H1 (cell line): Measurements from ENCODE around the gene AHNAK2. TPM values are rescaled to one million over a fixed set of nuclear protein-coding genes. Genes with fewer than 3 reads are reported as not detected.
"Not testable (repeated sequence)": the region's sequence is repeated elsewhere in the genome, so short reads cannot be mapped to it uniquely, and the experiment has no call there.

ENCODE experiments used
- CTCF ChIA-PET: fragments of 300-600 bp; sonication (Branson Sonifier 250); formaldehyde crosslinking; loops from one replicate; lab custom pipeline; 2021; ENCODE audit not compliant: partially characterized antibody; lab: Charles Lee
- POLR2A ChIA-PET: fragments of 300-600 bp; sonication (Branson Sonifier 250); formaldehyde crosslinking; loops from one replicate; lab custom pipeline; 2021; ENCODE audit warnings: inconsistent platforms; ENCODE audit not compliant: partially characterized antibody; lab: Charles Lee
- DNase-seq, 2 experiments: peaks; one replicate each; pipeline versions ENCODE4 v3.0.0 to v3.0.0-alpha.2; 2010 to 2022; ENCODE audit warnings: low spot score in 2 of 2, low read depth in 1 of 2, mixed read lengths in 1 of 2
- FAIRE-seq: peaks from 2 replicates; lab custom pipeline; 2011; peaks lifted over from hg19 to GRCh38; lab: Jason Lieb, UNC
- H2AFZ ChIP-seq: 2 replicates; pipeline ENCODE4 v1.8.1; 2012; ENCODE audit warnings: low read length, inconsistent platforms
- H2AK5ac ChIP-seq: 2 replicates; pipeline ENCODE4 v1.6.1; 2013; ENCODE audit warnings: low read depth, low read length
- H2BK120ac ChIP-seq: replicated peaks from 2 replicates; pipeline ENCODE3; 2013; ENCODE audit warnings: low read depth, low read length, inconsistent platforms
- H2BK12ac ChIP-seq: 2 replicates; pipeline ENCODE4 v1.6.1; 2013; ENCODE audit warnings: low read depth, low read length
- H2BK15ac ChIP-seq: 2 replicates; pipeline ENCODE4 v1.6.1; 2013; ENCODE audit warnings: low read length
- H2BK20ac ChIP-seq: 2 replicates; pipeline ENCODE4 v1.6.1; 2013; ENCODE audit warnings: low read length
- H2BK5ac ChIP-seq: 2 replicates; pipeline ENCODE4 v1.6.1; 2013; ENCODE audit warnings: low read depth, low read length
- H3K14ac ChIP-seq: 2 replicates; pipeline ENCODE4 v1.6.1; 2013; ENCODE audit warnings: inconsistent platforms; ENCODE audit not compliant: insufficient read length
- H3K18ac ChIP-seq: 2 replicates; pipeline ENCODE4 v1.6.1; 2013; ENCODE audit warnings: low read length; ENCODE audit errors: extremely low read depth
- H3K23ac ChIP-seq: 2 replicates; pipeline ENCODE4 v1.6.1; 2013; ENCODE audit warnings: inconsistent platforms; ENCODE audit not compliant: insufficient read length
- H3K23me2 ChIP-seq: 2 replicates; pipeline ENCODE4 v1.6.1; 2013; ENCODE audit warnings: low read depth, low read length
- H3K27ac ChIP-seq: 2 replicates; pipeline ENCODE4 v1.6.1; 2011; ENCODE audit warnings: low read depth, low read length, inconsistent platforms
- H3K27me3 ChIP-seq, 4 experiments: replicated peaks in 1 of 4; 1 replicate in 1 of 4; 2 replicates in 3 of 4; pipeline versions ENCODE4 v1.6.1 to v1.8.1; 2011 to 2013; ENCODE audit warnings: low read length in 3 of 4, mild to moderate bottlenecking in 3 of 4, inconsistent platforms in 2 of 4, mixed read lengths in 2 of 4, moderate library complexity in 1 of 4; ENCODE audit not compliant: control insufficient read depth in 3 of 4, insufficient read depth in 3 of 4; ENCODE audit errors: extremely low read depth in 1 of 4
- H3K36me3 ChIP-seq, 4 experiments: 2 replicates each; pipeline versions ENCODE4 v1.6.1 to v1.8.1; 2011 to 2013; ENCODE audit warnings: mild to moderate bottlenecking in 4 of 4, low read length in 3 of 4, moderate library complexity in 2 of 4, control low read depth in 1 of 4, inconsistent platforms in 1 of 4; ENCODE audit not compliant: insufficient read depth in 4 of 4, control insufficient read depth in 2 of 4
- H3K4ac ChIP-seq: replicated peaks from 2 replicates; pipeline ENCODE3; 2013; ENCODE audit warnings: low read length, low read depth, mixed read lengths, inconsistent platforms; ENCODE audit not compliant: insufficient read length
- H3K4me1 ChIP-seq, 4 experiments: replicated peaks in 1 of 4; 1 replicate in 1 of 4; 2 replicates in 3 of 4; pipeline versions ENCODE4 v1.6.1 to v1.8.1; 2011 to 2013; ENCODE audit warnings: low read length in 3 of 4, inconsistent platforms in 2 of 4, mixed read lengths in 1 of 4; ENCODE audit not compliant: insufficient read depth in 4 of 4, control insufficient read depth in 3 of 4
- H3K4me2 ChIP-seq, 2 experiments: 2 replicates each; pipeline versions ENCODE4 v1.6.1 to v1.8.1; 2011 to 2013; ENCODE audit warnings: low read depth in 2 of 2, low read length in 2 of 2, control low read depth in 1 of 2, inconsistent platforms in 1 of 2, mild to moderate bottlenecking in 1 of 2; ENCODE audit not compliant: insufficient read depth in 1 of 2
- H3K4me3 ChIP-seq, 4 experiments: fragments of 200-600, 300-600 bp in 1 of 4; sonication (generic), shearing (Covaris generic), sonication (Bioruptor Twin) in 1 of 4; 2 replicates each; pipeline versions ENCODE4 v1.5.1 to v1.8.1; 2011 to 2016; ENCODE audit warnings: low read length in 4 of 4, low read depth in 3 of 4, control low read depth in 2 of 4, inconsistent platforms in 2 of 4, mild to moderate bottlenecking in 2 of 4, mixed read lengths in 1 of 4, moderate library complexity in 1 of 4; ENCODE audit not compliant: insufficient read depth in 2 of 4; ENCODE audit errors: extremely low read depth in 1 of 4
- H3K56ac ChIP-seq: replicated peaks from 2 replicates; pipeline ENCODE3; 2013; ENCODE audit warnings: low read depth, mild to moderate bottlenecking, mixed read lengths, low read length, inconsistent platforms; ENCODE audit not compliant: insufficient read length
- H3K79me1 ChIP-seq: 2 replicates; pipeline ENCODE4 v1.6.1; 2013; ENCODE audit warnings: low read depth, low read length, control low read depth
- H3K79me2 ChIP-seq, 2 experiments: 2 replicates each; pipeline versions ENCODE4 v1.6.1 to v1.8.1; 2012 to 2013; ENCODE audit warnings: low read length in 2 of 2, mild to moderate bottlenecking in 2 of 2, inconsistent platforms in 1 of 2; ENCODE audit not compliant: insufficient read depth in 2 of 2, control insufficient read depth in 1 of 2
- H3K9ac ChIP-seq, 4 experiments: replicated peaks in 1 of 4; 1 replicate in 1 of 4; 2 replicates in 3 of 4; pipeline versions ENCODE4 v1.6.1 to v1.8.1; 2011 to 2013; ENCODE audit warnings: low read depth in 3 of 4, low read length in 3 of 4, control low read depth in 2 of 4, mild to moderate bottlenecking in 2 of 4, moderate library complexity in 2 of 4, inconsistent platforms in 1 of 4; ENCODE audit errors: extremely low read depth in 1 of 4
- H3K9me3 ChIP-seq, 2 experiments: 2 replicates each; pipeline versions ENCODE4 v1.6.1 to v1.8.1; 2012 to 2013; ENCODE audit warnings: mild to moderate bottlenecking in 2 of 2, moderate library complexity in 2 of 2, control low read depth in 1 of 2, inconsistent platforms in 1 of 2, low read depth in 1 of 2, low read length in 1 of 2, mixed read lengths in 1 of 2; ENCODE audit not compliant: insufficient read depth in 2 of 2
- H4K20me1 ChIP-seq, 2 experiments: replicated peaks in 1 of 2; 2 replicates each; pipeline versions ENCODE3 to v1.8.1; 2011 to 2013; ENCODE audit warnings: inconsistent platforms in 2 of 2, low read length in 2 of 2, mild to moderate bottlenecking in 1 of 2; ENCODE audit not compliant: insufficient read depth in 2 of 2, control insufficient read depth in 1 of 2
- H4K5ac ChIP-seq: 2 replicates; pipeline ENCODE4 v1.6.1; 2013; ENCODE audit warnings: low read length, low read depth, mixed read lengths, inconsistent platforms; ENCODE audit not compliant: insufficient read length
- H4K8ac ChIP-seq: 2 replicates; pipeline ENCODE4 v1.8.0; 2013; ENCODE audit warnings: mild to moderate bottlenecking, moderate library complexity, low read length, inconsistent platforms; ENCODE audit not compliant: insufficient read depth; ENCODE audit errors: extremely low read depth
- H4K91ac ChIP-seq: replicated peaks from 2 replicates; pipeline ENCODE3; 2013; ENCODE audit warnings: low read length, mixed read lengths, inconsistent platforms; ENCODE audit not compliant: insufficient read length
- WGBS, 2 experiments: shearing (Covaris generic) in 1 of 2; methylation state at CpG; one replicate each; pipeline versions ENCODE4 v1.1.6 to v1.1.7; 2013 to 2015; ENCODE audit warnings: low lambda C conversion rate in 2 of 2, mixed read lengths in 2 of 2, inconsistent platforms in 1 of 2, low coverage in 1 of 2, missing lambda C conversion rate in 1 of 2; ENCODE audit not compliant: insufficient replicate concordance in 2 of 2, insufficient coverage in 1 of 2, insufficient read length in 1 of 2; ENCODE audit errors: extremely low coverage in 1 of 2, missing lambda C conversion rate in 1 of 2; 5-methylcytosine and 5-hydroxymethylcytosine counted together
- polyA plus RNA-seq, 7 experiments: library from polyadenylated mRNA; depleted of rRNA in 3 of 7; stranded (reverse) in 5 of 7; unstranded in 2 of 7; fragments of >200 nt in 5 of 7; fragments of 200-250 nt in 2 of 7; gene quantifications; 1 replicate in 5 of 7; 2 replicates in 1 of 7; 4 replicates in 1 of 7; pipeline versions ENCODE4 v1.2.1 to v1.2.3, GENCODE V29; 2011 to 2013; ENCODE audit warnings: missing spikeins in 2 of 7, mixed read lengths in 2 of 7
- total RNA-seq: library from RNA; stranded (reverse); fragmentation: NEBNext Ultra II Directional; extraction: Animal tissue kit (Norgen Biotek cat#: 25700); gene quantifications from 2 replicates; pipeline ENCODE4 v1.2.1, GENCODE V29; 2021

The AHNAK2 gene
- total and polyA plus RNA-seq, 2 of the 8 experiments (the other 6 are each of a cell fraction or from before 2014, with no cell fraction given) = 0.95 to 2.0 TPM

- H3K23me2 ChIP-seq, H4K20me1 ChIP-seq, H3K36me3 ChIP-seq, H3K79me1 ChIP-seq, H2AFZ ChIP-seq, H3K27me3 ChIP-seq, H4K8ac ChIP-seq, H3K18ac ChIP-seq, H3K4me3 ChIP-seq, H3K27ac ChIP-seq, H4K91ac ChIP-seq, H2BK12ac ChIP-seq, H3K9ac ChIP-seq, FAIRE-seq, H2BK15ac ChIP-seq, H3K4ac ChIP-seq, H2AK5ac ChIP-seq, H3K23ac ChIP-seq, H4K5ac ChIP-seq, H3K56ac ChIP-seq, DNase-seq, H3K79me2 ChIP-seq, H2BK120ac ChIP-seq, H2BK20ac ChIP-seq, H2BK5ac ChIP-seq, H3K14ac ChIP-seq, H3K4me2 ChIP-seq, H3K4me1 ChIP-seq, POLR2A ChIA-PET: not testable (repeated sequence)
- H3K9me3 ChIP-seq = peaks cover 0 to 43% of the 10 kb centered on the region in 2 experiments; a peak in 1 of 4 replicates
- CTCF ChIA-PET = interaction anchor here (0.7 kb wide), 1 partner anchor 14 kb away, joined by 3 read pairs; no protein-coding TSS in a partner anchor
- WGBS, 2 experiments = 88% methylated on average over 21 of the region's 28 CpGs; no CpG with 5 or more reads in 1 of the 2 experiments
These were observed 26.1 kb downstream of the AHNAK2 start for GRCh38 chr14:104951863-104952657.
